GM12865 (cell line): ENCODE data around the gene ROR2.
A peak's percentile ranks its signal among the peaks of the same experiment; 100 is the strongest.

Source experiments
- DNase-seq: peaks from one replicate; pipeline ENCODE4 v3.0.0; 2010; ENCODE audit warnings: low read depth
- H3K4me3 ChIP-seq: 2 replicates; pipeline ENCODE4 v1.5.1; 2011; ENCODE audit warnings: mild to moderate bottlenecking, low read depth, low read length, control low read depth
- CTCF ChIP-seq: IDR thresholded peaks from 2 replicates; pipeline ENCODE4 v1.5.1; 2011; ENCODE audit warnings: low read length, control low read depth, low read depth, inconsistent platforms; ENCODE audit not compliant: insufficient read depth; ENCODE audit errors: missing control alignments

ROR2 gene

GRCh38 chr9:91963711-91964240 is 13.7 kb upstream of the ROR2 start:
- no peak for DNase-seq
- TF ChIP-seq CTCF = no peak
- H3K4me3 ChIP-seq = no peak overlapping the region

GRCh38 chr9:91960367-91960766 is 10.3 kb upstream of the ROR2 start:
- H3K4me3 ChIP-seq = no peak overlapping the region
- no peak for TF ChIP-seq CTCF
- DNase-seq = no peak

- H3K4me3 ChIP-seq = no peak overlapping the region
- no peak for DNase-seq
- TF ChIP-seq CTCF = no peak
Observed at GRCh38 chr9:91958174-91958573, 8.1 kb upstream of the ROR2 start.

- DNase-seq = peak; percentile 45
- no peak overlapping the region for H3K4me3 ChIP-seq
- peak; percentile 69 for TF ChIP-seq CTCF
Observed at GRCh38 chr9:91954841-91955471, 4.9 kb upstream of the ROR2 start.

- H3K4me3 ChIP-seq = no peak overlapping the region
- TF ChIP-seq CTCF = no peak
- DNase-seq = no peak
Observed at GRCh38 chr9:91953718-91954117, 3.7 kb upstream of the ROR2 start.

GRCh38 chr9:91951944-91952520 is 2.0 kb upstream of the ROR2 start:
- TF ChIP-seq CTCF = no peak
- no peak overlapping the region for H3K4me3 ChIP-seq
- DNase-seq = no peak

GRCh38 chr9:91949392-91949945 is 559 bp downstream of the ROR2 start:
- no peak for TF ChIP-seq CTCF
- no peak for DNase-seq
- H3K4me3 ChIP-seq = no peak overlapping the region
